Upper lobe of left lung (tissue), 4 donors: ENCODE data around the gene MCRIP1.

Experiments used
- EP300 ChIP-seq, 4 donors: sonication (generic); formaldehyde crosslinking; IDR thresholded peaks; one replicate each; pipeline ENCODE4 v1.5.1; 2017; ENCODE audit warnings: antibody characterized with exemption in 4 of 4, control low read depth in 2 of 4
- POLR2A ChIP-seq, 4 donors: fragments of 450-650 bp; IDR thresholded peaks; one replicate each; pipeline ENCODE4 v1.5.1; 2016 to 2017; ENCODE audit warnings: antibody characterized with exemption in 4 of 4, mild to moderate bottlenecking in 2 of 4
- POLR2AphosphoS5 ChIP-seq, 2 donors: sonication (generic); formaldehyde crosslinking; IDR thresholded peaks; one replicate each; pipeline ENCODE4 v1.5.1; 2017; ENCODE audit warnings: antibody characterized with exemption in 2 of 2
- TF ChIP-seq, protein P1 (sequence below), 6 experiments: fragments of 450-650 bp in 4 of 6; fragments of 200-600 bp in 2 of 6; sonication (generic) in 2 of 6; IDR thresholded peaks; one replicate each; pipeline ENCODE4 v1.5.1; 2016 to 2019; ENCODE audit warnings: antibody characterized with exemption in 6 of 6

DNA sequence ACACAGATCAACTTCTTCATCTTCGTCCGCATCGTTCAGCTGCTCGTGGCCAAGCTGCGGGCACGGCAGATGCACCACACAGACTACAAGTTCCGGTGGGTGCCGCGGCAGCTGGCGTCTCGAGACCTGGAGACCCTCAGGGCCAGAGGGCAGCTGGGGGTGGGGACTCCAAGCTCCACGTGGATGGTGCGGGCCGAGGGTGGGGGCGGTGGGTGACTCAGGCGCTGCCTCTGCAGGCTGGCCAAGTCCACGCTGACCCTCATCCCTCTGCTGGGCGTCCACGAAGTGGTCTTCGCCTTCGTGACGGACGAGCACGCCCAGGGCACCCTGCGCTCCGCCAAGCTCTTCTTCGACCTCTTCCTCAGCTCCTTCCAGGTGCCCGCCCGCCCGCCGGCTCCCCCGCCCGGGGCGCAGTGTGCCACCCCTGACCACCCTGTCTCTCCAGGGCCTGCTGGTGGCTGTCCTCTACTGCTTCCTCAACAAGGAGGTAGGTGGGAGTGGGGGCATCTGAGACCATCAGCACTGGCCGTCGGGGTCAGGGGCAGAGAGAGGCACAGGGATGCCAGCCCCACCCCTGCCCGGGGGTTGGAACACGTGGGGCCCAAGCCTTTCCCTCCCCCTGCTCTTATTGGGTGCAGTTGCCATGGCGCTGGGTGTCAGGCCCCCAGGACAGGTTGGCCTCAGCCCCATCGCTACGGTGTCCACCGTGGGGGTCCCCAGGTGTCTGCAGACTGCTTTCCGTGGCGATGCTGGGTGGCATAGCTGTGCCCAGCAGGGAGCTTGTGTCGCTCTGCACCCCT is 20.3 kb downstream of the MCRIP1 start:
- TF ChIP-seq POLR2A (IDR thresholded peaks at IDR 0.05) = no peak
- TF ChIP-seq, protein P1, sequence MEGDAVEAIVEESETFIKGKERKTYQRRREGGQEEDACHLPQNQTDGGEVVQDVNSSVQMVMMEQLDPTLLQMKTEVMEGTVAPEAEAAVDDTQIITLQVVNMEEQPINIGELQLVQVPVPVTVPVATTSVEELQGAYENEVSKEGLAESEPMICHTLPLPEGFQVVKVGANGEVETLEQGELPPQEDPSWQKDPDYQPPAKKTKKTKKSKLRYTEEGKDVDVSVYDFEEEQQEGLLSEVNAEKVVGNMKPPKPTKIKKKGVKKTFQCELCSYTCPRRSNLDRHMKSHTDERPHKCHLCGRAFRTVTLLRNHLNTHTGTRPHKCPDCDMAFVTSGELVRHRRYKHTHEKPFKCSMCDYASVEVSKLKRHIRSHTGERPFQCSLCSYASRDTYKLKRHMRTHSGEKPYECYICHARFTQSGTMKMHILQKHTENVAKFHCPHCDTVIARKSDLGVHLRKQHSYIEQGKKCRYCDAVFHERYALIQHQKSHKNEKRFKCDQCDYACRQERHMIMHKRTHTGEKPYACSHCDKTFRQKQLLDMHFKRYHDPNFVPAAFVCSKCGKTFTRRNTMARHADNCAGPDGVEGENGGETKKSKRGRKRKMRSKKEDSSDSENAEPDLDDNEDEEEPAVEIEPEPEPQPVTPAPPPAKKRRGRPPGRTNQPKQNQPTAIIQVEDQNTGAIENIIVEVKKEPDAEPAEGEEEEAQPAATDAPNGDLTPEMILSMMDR (IDR thresholded peaks at IDR 0.05) = no peak
- no peak for TF ChIP-seq EP300 (IDR thresholded peaks at IDR 0.05)
- TF ChIP-seq POLR2AphosphoS5 (IDR thresholded peaks at IDR 0.05) = no peak
